ENCODE data around the gene ZC3H10.

DNA sequence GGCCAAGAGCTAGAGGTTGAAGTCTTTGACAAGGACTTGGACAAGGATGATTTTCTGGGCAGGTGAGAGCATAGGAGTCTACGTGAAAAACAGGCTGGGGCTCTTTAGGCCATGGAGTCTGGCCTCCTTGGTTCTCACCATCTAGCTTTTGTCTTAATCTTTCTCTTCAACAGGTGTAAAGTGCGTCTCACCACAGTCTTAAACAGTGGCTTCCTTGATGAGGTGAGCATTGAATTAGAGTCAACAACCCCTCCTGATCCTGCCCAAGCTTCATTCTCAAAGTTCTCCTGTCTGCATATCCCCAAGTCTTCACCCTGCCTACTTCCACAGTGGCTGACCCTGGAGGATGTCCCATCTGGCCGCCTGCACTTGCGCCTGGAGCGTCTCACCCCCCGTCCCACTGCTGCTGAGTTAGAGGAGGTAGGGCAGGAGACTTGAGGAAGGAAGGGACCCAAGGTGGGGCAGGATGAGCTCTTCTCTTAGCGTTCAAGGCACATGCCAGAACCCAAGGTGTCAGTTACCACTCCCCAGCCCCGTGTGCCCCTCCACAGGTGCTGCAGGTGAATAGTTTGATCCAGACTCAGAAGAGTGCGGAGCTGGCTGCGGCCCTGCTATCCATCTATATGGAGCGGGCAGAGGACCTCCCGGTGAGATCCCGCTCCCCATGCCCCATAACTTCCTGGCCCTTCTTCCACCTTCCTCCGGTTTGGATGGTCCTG is 19.9 kb downstream of the ZC3H10 start:
- TF ChIP-seq EZH2 (IDR thresholded peaks at IDR 0.05; ENCODE audit: insufficient read depth, low read length): no peak
- TF ChIP-seq, protein P1, sequence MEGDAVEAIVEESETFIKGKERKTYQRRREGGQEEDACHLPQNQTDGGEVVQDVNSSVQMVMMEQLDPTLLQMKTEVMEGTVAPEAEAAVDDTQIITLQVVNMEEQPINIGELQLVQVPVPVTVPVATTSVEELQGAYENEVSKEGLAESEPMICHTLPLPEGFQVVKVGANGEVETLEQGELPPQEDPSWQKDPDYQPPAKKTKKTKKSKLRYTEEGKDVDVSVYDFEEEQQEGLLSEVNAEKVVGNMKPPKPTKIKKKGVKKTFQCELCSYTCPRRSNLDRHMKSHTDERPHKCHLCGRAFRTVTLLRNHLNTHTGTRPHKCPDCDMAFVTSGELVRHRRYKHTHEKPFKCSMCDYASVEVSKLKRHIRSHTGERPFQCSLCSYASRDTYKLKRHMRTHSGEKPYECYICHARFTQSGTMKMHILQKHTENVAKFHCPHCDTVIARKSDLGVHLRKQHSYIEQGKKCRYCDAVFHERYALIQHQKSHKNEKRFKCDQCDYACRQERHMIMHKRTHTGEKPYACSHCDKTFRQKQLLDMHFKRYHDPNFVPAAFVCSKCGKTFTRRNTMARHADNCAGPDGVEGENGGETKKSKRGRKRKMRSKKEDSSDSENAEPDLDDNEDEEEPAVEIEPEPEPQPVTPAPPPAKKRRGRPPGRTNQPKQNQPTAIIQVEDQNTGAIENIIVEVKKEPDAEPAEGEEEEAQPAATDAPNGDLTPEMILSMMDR (IDR thresholded peaks at IDR 0.05; ENCODE audit: insufficient read depth, low read depth, low read length): no peak
